ENCODE results near the gene FHOD3. TPM values are rescaled to one million over a fixed set of nuclear protein-coding genes. Genes with fewer than 3 reads are reported as not detected.

The FHOD3 gene
- total and polyA plus RNA-seq, 10 donors, result 1.2 to 2.7 (median 1.9) TPM

- TF ChIP-seq POLR2AphosphoS5 (IDR thresholded peaks at IDR 0.05), result no peak
- TF ChIP-seq, protein P1, sequence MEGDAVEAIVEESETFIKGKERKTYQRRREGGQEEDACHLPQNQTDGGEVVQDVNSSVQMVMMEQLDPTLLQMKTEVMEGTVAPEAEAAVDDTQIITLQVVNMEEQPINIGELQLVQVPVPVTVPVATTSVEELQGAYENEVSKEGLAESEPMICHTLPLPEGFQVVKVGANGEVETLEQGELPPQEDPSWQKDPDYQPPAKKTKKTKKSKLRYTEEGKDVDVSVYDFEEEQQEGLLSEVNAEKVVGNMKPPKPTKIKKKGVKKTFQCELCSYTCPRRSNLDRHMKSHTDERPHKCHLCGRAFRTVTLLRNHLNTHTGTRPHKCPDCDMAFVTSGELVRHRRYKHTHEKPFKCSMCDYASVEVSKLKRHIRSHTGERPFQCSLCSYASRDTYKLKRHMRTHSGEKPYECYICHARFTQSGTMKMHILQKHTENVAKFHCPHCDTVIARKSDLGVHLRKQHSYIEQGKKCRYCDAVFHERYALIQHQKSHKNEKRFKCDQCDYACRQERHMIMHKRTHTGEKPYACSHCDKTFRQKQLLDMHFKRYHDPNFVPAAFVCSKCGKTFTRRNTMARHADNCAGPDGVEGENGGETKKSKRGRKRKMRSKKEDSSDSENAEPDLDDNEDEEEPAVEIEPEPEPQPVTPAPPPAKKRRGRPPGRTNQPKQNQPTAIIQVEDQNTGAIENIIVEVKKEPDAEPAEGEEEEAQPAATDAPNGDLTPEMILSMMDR (IDR thresholded peaks at IDR 0.05 in 8 of 11, conservative IDR thresholded peaks at IDR 0.05 in 3 of 11), result no peak
- TF ChIP-seq POLR2A (IDR thresholded peaks at IDR 0.05), result no peak
- intact Hi-C loops (cut with DNase I; ENCODE audit: low total_unique reads), result no loop called here
- Histone ChIP-seq H3K36me3 (no peaks in the 10 kb centered on the region), H3K27me3 (replicated peaks in 1 of 7) (peaks cover 0 to 9% (median 0%) of the 10 kb centered on the region in 7 donors), H3K4me1 (peaks cover 0 to 2% (median 0%) of the 10 kb centered on the region in 6 donors), H3K9me3 (no peaks in the 10 kb centered on the region), H3K27ac (no peak overlapping the region), H3K4me3 (no peak overlapping the region)
- WGBS, 5 donors, result 85 to 92% (median 86%) methylated on average over 5 to 7 of the region's 7 CpGs
- no peak for DNase-seq
Measured at GRCh38 chr18:36724169-36724568, 426.7 kb downstream of the FHOD3 start.

DNA sequence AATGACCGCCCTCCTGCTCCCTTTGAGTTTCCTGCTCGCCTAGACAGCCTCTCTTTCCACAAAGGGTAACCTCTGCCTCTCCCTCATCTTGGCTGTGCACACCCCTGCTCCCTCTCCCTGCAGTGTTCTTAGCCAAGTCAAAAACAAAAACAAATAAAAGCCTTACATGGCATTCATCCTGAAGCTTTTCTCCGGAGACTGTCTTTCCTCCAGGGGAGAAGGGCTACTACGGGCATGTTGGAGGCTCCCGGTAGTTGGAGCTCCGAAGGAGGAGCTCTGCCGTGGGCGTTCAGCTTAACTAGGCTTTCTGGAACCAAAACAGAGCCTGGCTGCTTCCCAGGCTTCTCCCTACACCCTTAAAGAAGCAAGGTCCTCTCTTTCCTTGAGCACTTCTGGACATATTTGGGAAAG, 427.1 kb downstream of the FHOD3 start:
- H3K27ac ChIP-seq, result no peak overlapping the region
- peaks cover 0 to 2% (median 0%) of the 10 kb centered on the region in 6 donors for H3K4me1 ChIP-seq
- intact Hi-C loops (cut with DNase I; ENCODE audit: low total_unique reads), result no loop called here
- no peaks in the 10 kb centered on the region for H3K36me3 ChIP-seq
- 50 to 78% (median 76%) methylated on average over 8 of the region's 8 CpGs for WGBS, 5 donors
- H3K4me3 ChIP-seq, result no peak overlapping the region
- peaks cover 0 to 9% (median 0%) of the 10 kb centered on the region in 7 donors for H3K27me3 ChIP-seq (replicated peaks in 1 of 7)
- no peak for TF ChIP-seq POLR2A (IDR thresholded peaks at IDR 0.05)
- TF ChIP-seq POLR2AphosphoS5 (IDR thresholded peaks at IDR 0.05), result no peak
- TF ChIP-seq, protein P1 (IDR thresholded peaks at IDR 0.05 in 8 of 11, conservative IDR thresholded peaks at IDR 0.05 in 3 of 11), result no peak
- H3K9me3 ChIP-seq, result no peaks in the 10 kb centered on the region
- no peak for DNase-seq

- WGBS, 5 donors, result 56 to 78% (median 75%) methylated on average over 4 of the region's 4 CpGs
- no peak for DNase-seq
Measured at GRCh38 chr18:36728345-36728744, 430.8 kb downstream of the FHOD3 start.

GRCh38 chr18:36729197-36729596, 431.7 kb downstream of the FHOD3 start:
- intact Hi-C loops (cut with DNase I; ENCODE audit: low total_unique reads), result no loop called here
- TF ChIP-seq POLR2AphosphoS5 (IDR thresholded peaks at IDR 0.05), result no peak
- no peak for TF ChIP-seq POLR2A (IDR thresholded peaks at IDR 0.05)
- TF ChIP-seq, protein P1 (IDR thresholded peaks at IDR 0.05 in 8 of 11, conservative IDR thresholded peaks at IDR 0.05 in 3 of 11), result no peak

More at GRCh38 chr18:36728345-36728744, 430.8 kb downstream of the FHOD3 start:
- intact Hi-C loops (cut with DNase I; ENCODE audit: low total_unique reads), result no loop called here
- H3K4me3 ChIP-seq, result no peak overlapping the region
- H3K27me3 ChIP-seq (replicated peaks in 1 of 7), result peaks cover 0 to 9% (median 0%) of the 10 kb centered on the region in 7 donors
- peaks cover 0 to 11% (median 6%) of the 10 kb centered on the region in 8 donors for H3K9me3 ChIP-seq
- H3K4me1 ChIP-seq, result peaks cover 0 to 2% (median 0%) of the 10 kb centered on the region in 6 donors
- H3K36me3 ChIP-seq, result no peaks in the 10 kb centered on the region
- no peak for TF ChIP-seq POLR2A (IDR thresholded peaks at IDR 0.05)
- TF ChIP-seq, protein P1 (IDR thresholded peaks at IDR 0.05 in 8 of 11, conservative IDR thresholded peaks at IDR 0.05 in 3 of 11), result no peak
- no peak for TF ChIP-seq POLR2AphosphoS5 (IDR thresholded peaks at IDR 0.05)
- H3K27ac ChIP-seq, result no peak overlapping the region

More at GRCh38 chr18:36729197-36729596, 431.7 kb downstream of the FHOD3 start:
- DNase-seq, result no peak
- Histone ChIP-seq H3K4me1 (peaks cover 0 to under 1% (median 0%) of the 10 kb centered on the region in 6 donors), H3K4me3 (no peak overlapping the region), H3K27me3 (replicated peaks in 1 of 7) (peaks cover 0 to 7% (median 0%) of the 10 kb centered on the region in 7 donors), H3K9me3 (peaks cover 0 to 11% (median 6%) of the 10 kb centered on the region in 8 donors), H3K36me3 (no peaks in the 10 kb centered on the region), H3K27ac (no peak overlapping the region)

All from spleen (tissue), 11 donors.